Naive thymus-derived CD8-positive, alpha-beta T cell (primary cell): Measurements from ENCODE around the gene NR2C1. TPM values are rescaled to one million over a fixed set of nuclear protein-coding genes. Genes with fewer than 3 reads are reported as not detected.
"Not testable (repeated sequence)": the region's sequence is repeated elsewhere in the genome, so short reads cannot be mapped to it uniquely, and the experiment has no call there.

ENCODE experiments used
- ATAC-seq, 2 donors: fragments of 150-1000 bp; cut with Tn5 transposase in 1 of 2; sonication (Bioruptor Pico), chemical (Tn5 transposase) in 1 of 2; 1 replicate in 1 of 2; 2 replicates in 1 of 2; pipeline ENCODE4 v1.10.0; 2021; ENCODE audit warnings: mild to moderate bottlenecking in 2 of 2, moderate library complexity in 2 of 2
- POLR2A ChIA-PET: fragments of 350-600 bp; sonication (Branson Sonifier 250); formaldehyde crosslinking; loops from one replicate; lab custom pipeline; 2021; ENCODE audit warnings: antibody characterized with exemption; lab: Charles Lee
- DNase-seq, 10 donors: peaks; one replicate each; pipeline versions ENCODE4 v3.0.0 to v3.0.0-alpha.2; 2020 to 2022
- H3K27ac Mint-ChIP-seq, 10 donors: one replicate each; pipeline ENCODE4 v1.8.0; 2020 to 2022; ENCODE audit warnings: mild to moderate bottlenecking in 10 of 10, mixed read lengths in 10 of 10, moderate library complexity in 4 of 10, inconsistent platforms in 1 of 10
- H3K27me3 Mint-ChIP-seq, 5 donors: one replicate each; pipeline ENCODE4 v1.8.0; 2021 to 2022; ENCODE audit warnings: mixed read lengths in 5 of 5
- H3K36me3 Mint-ChIP-seq, 3 donors: one replicate each; pipeline ENCODE4 v1.8.0; 2020 to 2022; ENCODE audit warnings: mixed read lengths in 3 of 3, mild to moderate bottlenecking in 2 of 3, inconsistent platforms in 1 of 3
- H3K4me1 Mint-ChIP-seq, 4 donors: one replicate each; pipeline ENCODE4 v1.8.0; 2021 to 2022; ENCODE audit warnings: mixed read lengths in 4 of 4
- H3K4me3 Mint-ChIP-seq, 10 donors: one replicate each; pipeline ENCODE4 v1.8.0; 2020 to 2022; ENCODE audit warnings: mild to moderate bottlenecking in 10 of 10, mixed read lengths in 10 of 10, moderate library complexity in 6 of 10, inconsistent platforms in 1 of 10
- H3K9me3 Mint-ChIP-seq, 9 donors: one replicate each; pipeline ENCODE4 v1.8.0; 2020 to 2022; ENCODE audit warnings: mixed read lengths in 9 of 9, mild to moderate bottlenecking in 3 of 9, inconsistent platforms in 1 of 9, moderate library complexity in 1 of 9
- polyA plus RNA-seq, 3 donors: library from polyadenylated mRNA; unstranded; fragments of 300-500 nt; fragmentation: Illumina TruSeq; gene quantifications; one replicate each; pipeline ENCODE4 v1.2.3, GENCODE V29; 2021
- total RNA-seq, 8 experiments: library from RNA in 2 of 8; stranded (reverse) in 2 of 8; gene quantifications; one replicate each; pipeline ENCODE4 v1.2.3 and lab custom pipeline; 2021 to 2026

NR2C1 gene
- total and polyA plus RNA-seq, 5 experiments from 2014 or later = 3.3 to 59.0 (median 7.1) TPM

DNA sequence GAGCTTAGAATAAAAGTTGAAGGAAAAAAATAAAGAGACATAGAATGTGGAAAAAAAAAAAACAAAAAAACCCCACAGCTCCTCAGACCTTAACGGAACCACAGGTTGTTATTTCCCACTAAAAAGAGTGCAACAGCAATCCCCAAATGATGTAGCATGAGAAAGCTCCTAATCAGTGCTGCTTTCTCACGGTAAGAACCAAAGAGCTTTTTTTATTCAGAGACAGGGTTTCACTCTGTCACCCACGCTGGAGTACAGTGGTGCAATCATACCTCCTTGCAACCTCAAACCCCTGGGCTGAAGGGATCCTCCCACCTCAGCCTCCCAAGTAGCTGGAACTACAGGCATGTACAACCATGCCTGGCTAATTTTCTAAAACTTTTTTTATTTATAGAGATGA is 83.2 kb downstream of the NR2C1 start:
- Mint-ChIP-seq H3K4me1 (peaks cover 27 to 56% (median 46%) of the 10 kb centered on the region in 4 donors), H3K4me3 (peak overlapping the region in 9 of 10 donors; percentile 9 to 68 (median 30)), H3K27ac (peak overlapping the region; percentile 74 to 95 (median 88)), H3K9me3 (peaks cover 0 to 4% (median 0%) of the 10 kb centered on the region in 9 donors), H3K36me3 (peaks cover 5 to 42% (median 9%) of the 10 kb centered on the region in 3 donors), H3K27me3 (no peaks in the 10 kb centered on the region)
- ATAC-seq (peak in 1 of 2 donors; percentile 15), DNase-seq (no peak)
- POLR2A ChIA-PET = interaction anchor here (0.6 to 3.1 kb wide), 4 partner anchors 12 to 19 kb away, joined by 3 to 27 read pairs (median 4); partner anchors contain the start of gene NDUFA12

DNA sequence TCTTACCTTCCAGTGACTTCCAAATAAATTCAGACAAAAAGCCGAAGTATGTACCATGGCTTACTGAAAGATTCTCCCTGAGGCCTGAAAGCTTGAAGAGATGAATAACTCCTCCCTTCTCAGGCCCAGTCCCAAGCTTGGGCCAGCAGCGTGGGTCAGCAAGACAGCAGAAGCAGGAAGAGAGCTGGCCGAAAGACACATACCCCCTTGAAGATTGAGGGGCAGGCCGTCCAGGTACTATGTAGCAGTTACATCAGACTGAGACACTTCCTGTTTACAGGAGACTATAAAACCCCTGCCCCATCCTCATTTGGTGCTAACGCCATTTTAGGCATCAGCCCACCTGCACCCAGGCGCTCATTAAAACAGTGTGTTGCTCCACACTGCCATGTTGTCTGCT is 84.9 kb downstream of the NR2C1 start:
- H3K9me3 Mint-ChIP-seq = peaks cover 0 to 4% (median 0%) of the 10 kb centered on the region in 9 donors
- H3K27ac Mint-ChIP-seq = peak overlapping the region; percentile 75 to 96 (median 94)
- peak overlapping the region in 8 of 10 donors; percentile 30 to 73 (median 60) for H3K4me3 Mint-ChIP-seq
- DNase-seq (peak in 7 of 10 donors; percentile 8 to 49 (median 27)), ATAC-seq (peak in 1 of 2 donors; percentile 62)
- peaks cover 5 to 34% (median 9%) of the 10 kb centered on the region in 3 donors for H3K36me3 Mint-ChIP-seq
- POLR2A ChIA-PET = interaction anchor here (3.1 kb wide), 1 partner anchor 15 kb away, joined by 27 read pairs; the partner anchor contains the start of gene NDUFA12
- H3K4me1 Mint-ChIP-seq = peaks cover 32 to 63% (median 53%) of the 10 kb centered on the region in 4 donors
- no peaks in the 10 kb centered on the region for H3K27me3 Mint-ChIP-seq

GRCh38 chr12:94987801-94988200 is 85.6 kb downstream of the NR2C1 start:
- Mint-ChIP-seq H3K4me1 (peaks cover 35 to 70% (median 57%) of the 10 kb centered on the region in 4 donors), H3K9me3 (peaks cover 0 to 4% (median 0%) of the 10 kb centered on the region in 9 donors), H3K36me3 (peaks cover 5 to 34% (median 9%) of the 10 kb centered on the region in 3 donors), H3K4me3 (peak overlapping the region; percentile 2 to 73 (median 52)), H3K27ac (peak overlapping the region; percentile 70 to 95 (median 92)), H3K27me3 (no peaks in the 10 kb centered on the region)
- peak in 3 of 10 donors; percentile 48 to 63 (median 60) for DNase-seq
- POLR2A ChIA-PET = interaction anchor here (0.7 to 3.1 kb wide), 2 partner anchors 16 to 128 kb away, joined by 3 to 27 read pairs; partner anchors contain the start of gene NDUFA12
- peak; percentile 67 to 75 for ATAC-seq

DNA sequence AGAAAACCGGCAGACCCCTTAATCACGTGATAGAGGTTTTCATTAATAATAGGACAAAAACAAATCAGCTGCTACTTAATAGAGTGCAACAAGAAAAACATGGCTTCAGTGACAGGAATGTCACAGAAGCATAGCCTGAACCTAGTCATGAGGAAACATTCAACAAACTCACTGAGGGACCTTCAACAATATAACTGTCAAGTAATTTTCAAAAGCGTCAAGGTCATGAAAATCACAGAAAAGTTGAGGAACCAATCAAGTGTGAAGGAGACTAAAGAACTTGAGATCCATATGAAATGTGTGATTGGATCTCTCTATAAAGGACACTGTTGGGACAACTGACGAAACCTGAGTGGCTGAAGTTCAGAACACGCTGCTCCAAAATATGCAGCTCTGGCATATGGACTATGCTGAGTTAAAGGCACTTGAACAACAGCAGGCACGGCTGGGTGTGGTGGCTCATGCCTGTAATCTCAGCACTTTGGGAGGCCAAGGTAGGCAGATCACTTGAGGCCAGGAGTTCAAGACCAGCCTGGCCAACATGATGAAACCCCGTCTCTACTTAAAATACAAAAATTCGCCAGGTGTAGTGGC is 86.2 kb downstream of the NR2C1 start:
- H3K4me3 Mint-ChIP-seq = peak overlapping the region; percentile 27 to 73 (median 48)
- peaks cover 0 to 31% (median 9%) of the 10 kb centered on the region in 3 donors for H3K36me3 Mint-ChIP-seq
- H3K4me1 Mint-ChIP-seq = peaks cover 38 to 70% (median 57%) of the 10 kb centered on the region in 4 donors
- POLR2A ChIA-PET = interaction anchor here (0.6 to 1.3 kb wide), 2 partner anchors 16 to 1271 kb away, joined by 4 to 5 read pairs; partner anchors contain the start of gene NDUFA12
- peak in 1 of 2 donors; percentile 26 for ATAC-seq
- peak in 1 of 10 donors; percentile 13 for DNase-seq
- peak overlapping the region; percentile 75 to 95 (median 92) for H3K27ac Mint-ChIP-seq
- H3K27me3 Mint-ChIP-seq = no peaks in the 10 kb centered on the region
- peaks cover 0 to 4% (median 0%) of the 10 kb centered on the region in 9 donors for H3K9me3 Mint-ChIP-seq

- H3K4me3 Mint-ChIP-seq, ATAC-seq, H3K27ac Mint-ChIP-seq, H3K9me3 Mint-ChIP-seq, H3K27me3 Mint-ChIP-seq, DNase-seq, POLR2A ChIA-PET: not testable (repeated sequence)
- H3K4me1 Mint-ChIP-seq = peaks cover 40 to 76% (median 65%) of the 10 kb centered on the region in 4 donors
- peaks cover 0 to 25% (median 4%) of the 10 kb centered on the region in 3 donors for H3K36me3 Mint-ChIP-seq
Observed at GRCh38 chr12:94985099-94985498, 88.3 kb downstream of the NR2C1 start.

GRCh38 chr12:94983321-94983720 is 90.1 kb downstream of the NR2C1 start:
- no peaks in the 10 kb centered on the region for H3K9me3 Mint-ChIP-seq
- POLR2A ChIA-PET = no interaction called here
- H3K4me3 Mint-ChIP-seq = peak overlapping the region in 3 of 10 donors; percentile 56 to 68 (median 60)
- no peaks in the 10 kb centered on the region for H3K27me3 Mint-ChIP-seq
- H3K27ac Mint-ChIP-seq = peak overlapping the region; percentile 17 to 84 (median 43)
- H3K36me3 Mint-ChIP-seq = peaks cover 0 to 23% (median 4%) of the 10 kb centered on the region in 3 donors
- no peak for DNase-seq
- H3K4me1 Mint-ChIP-seq = peaks cover 28 to 64% (median 52%) of the 10 kb centered on the region in 4 donors
- no peak for ATAC-seq

DNA sequence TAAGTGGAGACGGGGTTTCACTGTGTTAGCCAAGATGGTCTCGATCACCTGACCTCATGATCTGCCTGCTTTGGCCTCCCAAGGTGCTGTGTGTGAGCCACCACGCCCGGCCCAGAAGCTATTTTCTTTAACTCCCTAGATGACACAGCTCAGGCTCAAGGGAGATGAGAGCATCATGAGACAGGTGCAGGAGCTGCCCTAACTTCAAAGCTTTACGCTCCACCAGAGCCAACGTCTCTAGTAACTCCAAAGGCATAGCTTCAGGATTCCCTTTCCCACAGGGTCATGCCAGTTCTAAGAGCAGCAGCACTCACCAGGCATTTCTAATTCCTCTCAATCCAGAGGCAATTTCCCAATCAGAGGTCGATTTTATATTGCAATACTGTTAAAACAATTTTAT is 91.0 kb downstream of the NR2C1 start:
- Mint-ChIP-seq H3K9me3 (no peaks in the 10 kb centered on the region), H3K27ac (peak overlapping the region in 2 of 10 donors; percentile 41 to 47), H3K4me1 (peaks cover 29 to 63% (median 51%) of the 10 kb centered on the region in 4 donors), H3K36me3 (peaks cover 0 to 28% (median 4%) of the 10 kb centered on the region in 3 donors), H3K4me3 (no peak overlapping the region), H3K27me3 (no peaks in the 10 kb centered on the region)
- DNase-seq = no peak
- POLR2A ChIA-PET = no interaction called here
- ATAC-seq = no peak

- DNase-seq = peak in 3 of 10 donors; percentile 33 to 60 (median 55)
- peak; percentile 66 to 71 for ATAC-seq
Observed at GRCh38 chr12:94980577-94980976, 92.8 kb downstream of the NR2C1 start.

GRCh38 chr12:94979941-94980340 is 93.5 kb downstream of the NR2C1 start:
- no peak for ATAC-seq
- H3K4me3 Mint-ChIP-seq = no peak overlapping the region

More at GRCh38 chr12:94980577-94980976, 92.8 kb downstream of the NR2C1 start:
- Mint-ChIP-seq H3K27ac (peak overlapping the region in 9 of 10 donors; percentile 13 to 69 (median 36)), H3K27me3 (no peaks in the 10 kb centered on the region), H3K9me3 (no peaks in the 10 kb centered on the region), H3K36me3 (peaks cover 0 to 34% (median 4%) of the 10 kb centered on the region in 3 donors), H3K4me1 (peaks cover 26 to 58% (median 46%) of the 10 kb centered on the region in 4 donors), H3K4me3 (peak overlapping the region in 2 of 10 donors; percentile 23 to 45)
- POLR2A ChIA-PET = interaction anchor here (0.6 kb wide), 1 partner anchor 270 kb away, joined by 3 read pairs; no protein-coding TSS in a partner anchor

GRCh38 chr12:94977766-94978468 is 95.5 kb downstream of the NR2C1 start:
- peak overlapping the region in 1 of 10 donors; percentile 16 for H3K27ac Mint-ChIP-seq
- no peak overlapping the region for H3K4me3 Mint-ChIP-seq

More at GRCh38 chr12:94979941-94980340, 93.5 kb downstream of the NR2C1 start:
- POLR2A ChIA-PET = no interaction called here
- no peak for DNase-seq
- peaks cover 26 to 57% (median 47%) of the 10 kb centered on the region in 4 donors for H3K4me1 Mint-ChIP-seq
- peaks cover 0 to 37% (median 4%) of the 10 kb centered on the region in 3 donors for H3K36me3 Mint-ChIP-seq
- H3K27me3 Mint-ChIP-seq = no peaks in the 10 kb centered on the region
- H3K9me3 Mint-ChIP-seq = no peaks in the 10 kb centered on the region
- peak overlapping the region in 3 of 10 donors; percentile 3 to 54 (median 6) for H3K27ac Mint-ChIP-seq

GRCh38 chr12:94973221-94973620 is 100.2 kb downstream of the NR2C1 start:
- POLR2A ChIA-PET = interaction anchor here (0.5 kb wide), 1 partner anchor 46 kb away, joined by 3 read pairs; no protein-coding TSS in a partner anchor
- peaks cover 12 to 34% (median 17%) of the 10 kb centered on the region in 4 donors for H3K4me1 Mint-ChIP-seq

More at GRCh38 chr12:94977766-94978468, 95.5 kb downstream of the NR2C1 start:
- ATAC-seq (no peak), DNase-seq (no peak)
- POLR2A ChIA-PET = interaction anchor here (0.7 kb wide), 1 partner anchor 12 kb away, joined by 4 read pairs; no protein-coding TSS in a partner anchor
- Mint-ChIP-seq H3K4me1 (peaks cover 20 to 45% (median 37%) of the 10 kb centered on the region in 4 donors), H3K27me3 (no peaks in the 10 kb centered on the region), H3K36me3 (peaks cover 0 to 40% (median 6%) of the 10 kb centered on the region in 3 donors), H3K9me3 (no peaks in the 10 kb centered on the region)

DNA sequence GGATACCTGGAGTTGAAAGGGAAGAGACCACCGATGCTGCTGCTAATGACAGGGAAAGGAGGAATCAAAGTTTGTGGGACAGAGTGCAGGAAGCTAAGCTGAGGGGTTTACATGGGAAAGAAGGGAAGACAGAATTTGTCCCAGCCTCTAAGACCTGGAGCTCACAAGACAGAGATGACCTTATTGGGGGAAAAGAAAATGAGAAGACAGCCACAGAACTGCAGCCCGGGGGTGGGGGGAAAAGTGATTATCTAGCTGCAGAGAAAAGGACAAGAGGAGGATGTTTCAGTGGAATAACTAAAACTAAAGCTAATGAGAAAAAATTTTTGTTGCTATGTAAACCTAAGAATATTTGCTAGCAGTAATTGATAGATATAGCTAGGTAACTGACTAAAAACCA is 100.6 kb downstream of the NR2C1 start:
- H3K9me3 Mint-ChIP-seq = no peaks in the 10 kb centered on the region
- peaks cover 9 to 30% (median 13%) of the 10 kb centered on the region in 4 donors for H3K4me1 Mint-ChIP-seq
- H3K27ac Mint-ChIP-seq = peak overlapping the region in 1 of 10 donors; percentile 38
- POLR2A ChIA-PET = interaction anchor here (0.5 kb wide), 1 partner anchor 46 kb away, joined by 3 read pairs; no protein-coding TSS in a partner anchor
- H3K27me3 Mint-ChIP-seq = no peaks in the 10 kb centered on the region
- no peak for DNase-seq
- H3K4me3 Mint-ChIP-seq = no peak overlapping the region
- ATAC-seq = no peak
- peaks cover 0 to 62% (median 21%) of the 10 kb centered on the region in 3 donors for H3K36me3 Mint-ChIP-seq

More at GRCh38 chr12:94973221-94973620, 100.2 kb downstream of the NR2C1 start:
- H3K9me3 Mint-ChIP-seq = no peaks in the 10 kb centered on the region
- no peak for ATAC-seq
- DNase-seq = no peak
- H3K27me3 Mint-ChIP-seq = no peaks in the 10 kb centered on the region
- H3K27ac Mint-ChIP-seq = no peak overlapping the region
- H3K36me3 Mint-ChIP-seq = peaks cover 0 to 67% (median 21%) of the 10 kb centered on the region in 3 donors
- no peak overlapping the region for H3K4me3 Mint-ChIP-seq
